ENCODE measurements around the gene MXD4.
"Not testable (repeated sequence)": the region's sequence is repeated elsewhere in the genome, so short reads cannot be mapped to it uniquely, and the experiment has no call there.

Gene MXD4

DNA sequence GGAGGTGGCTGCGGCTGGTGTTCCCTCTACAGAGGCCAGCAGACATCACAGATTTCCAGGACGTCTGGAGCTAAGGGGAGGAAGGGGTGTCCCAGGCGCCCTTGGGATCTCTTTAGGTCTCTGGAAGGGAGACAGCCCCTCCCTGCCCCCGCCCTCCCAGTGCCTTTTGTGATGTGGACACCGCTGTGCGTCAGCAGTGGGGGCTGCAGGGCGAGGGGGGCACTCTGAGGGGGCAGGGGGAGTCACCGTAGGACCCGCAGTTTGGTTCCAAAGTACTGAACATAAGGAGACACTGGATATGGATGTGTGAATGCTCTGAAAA, 25.6 kb upstream of the MXD4 start:
- H3K4me1 Mint-ChIP-seq: peaks cover 18 to 22% of the 10 kb centered on the region in 2 donors

GRCh38 chr4:2286904-2287593, 25.1 kb upstream of the MXD4 start:
- no peak overlapping the region for H3K4me3 Mint-ChIP-seq
- peaks cover 2 to 5% of the 10 kb centered on the region in 2 donors for H3K9me3 Mint-ChIP-seq
- DNase-seq (no peak), ATAC-seq (replicated peaks) (no peak)
- no peaks in the 10 kb centered on the region for H3K36me3 Mint-ChIP-seq
- H3K27ac Mint-ChIP-seq: no peak overlapping the region
- peaks cover 23 to 27% of the 10 kb centered on the region in 2 donors for H3K4me1 Mint-ChIP-seq
- H3K27me3 Mint-ChIP-seq: peaks cover 7 to 8% of the 10 kb centered on the region in 2 donors

More for the DNA sequence above, 25.6 kb upstream of the MXD4 start:
- peaks cover 2 to 5% of the 10 kb centered on the region in 2 donors for H3K9me3 Mint-ChIP-seq
- ATAC-seq (replicated peaks) (no peak), DNase-seq (no peak)
- no peak overlapping the region for H3K27ac Mint-ChIP-seq
- no peak overlapping the region for H3K4me3 Mint-ChIP-seq
- H3K27me3 Mint-ChIP-seq: peaks cover 11 to 12% of the 10 kb centered on the region in 2 donors
- no peaks in the 10 kb centered on the region for H3K36me3 Mint-ChIP-seq

GRCh38 chr4:2285613-2286381, 23.9 kb upstream of the MXD4 start:
- H3K9me3 Mint-ChIP-seq: peaks cover 2 to 5% of the 10 kb centered on the region in 2 donors
- H3K27ac Mint-ChIP-seq: no peak overlapping the region
- DNase-seq (no peak), ATAC-seq (replicated peaks) (no peak)
- H3K4me1 Mint-ChIP-seq: peaks cover 30 to 31% of the 10 kb centered on the region in 2 donors
- no peak overlapping the region for H3K4me3 Mint-ChIP-seq
- H3K36me3 Mint-ChIP-seq: no peaks in the 10 kb centered on the region
- peaks cover 4 to 5% of the 10 kb centered on the region in 2 donors for H3K27me3 Mint-ChIP-seq

- H3K4me3 Mint-ChIP-seq: no peak overlapping the region
Observed at GRCh38 chr4:2284934-2285612, 23.2 kb upstream of the MXD4 start.

DNA sequence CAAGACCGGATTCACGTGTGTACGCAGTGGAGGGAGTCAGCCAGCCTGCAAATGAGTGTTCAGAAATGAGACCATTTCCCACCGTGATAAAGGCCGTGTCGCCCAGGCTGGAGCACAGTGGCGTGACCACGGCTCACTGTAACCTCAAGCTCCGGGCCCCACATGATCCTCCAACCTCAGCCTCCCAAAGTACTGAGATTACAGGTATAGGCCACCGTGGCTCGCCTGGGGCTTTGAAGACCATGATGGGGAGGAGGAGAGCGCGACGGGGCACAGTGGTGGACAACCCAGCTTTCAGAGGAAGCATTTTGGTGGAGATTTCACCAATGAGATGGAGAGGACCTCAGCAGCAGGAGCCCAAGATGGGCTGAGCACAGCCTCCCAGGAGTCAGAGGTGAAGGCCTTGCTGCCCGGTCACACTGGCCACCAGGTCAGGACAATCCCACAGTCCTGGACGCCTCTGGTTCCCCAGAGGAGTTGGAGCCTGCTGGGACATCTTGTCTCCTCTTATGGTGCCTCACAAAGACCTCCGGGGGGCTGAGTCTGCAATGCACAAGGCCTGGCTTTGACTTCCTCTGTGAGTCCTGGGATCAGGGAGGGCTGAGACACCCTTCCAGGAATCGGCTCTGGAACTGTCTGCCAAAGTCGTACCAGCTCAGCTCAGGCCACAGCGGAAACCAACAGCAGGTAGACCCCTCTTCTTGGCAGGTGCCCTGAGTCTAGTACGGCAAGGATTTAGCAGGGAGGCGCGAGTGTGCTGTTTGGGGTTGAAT, 22.4 kb upstream of the MXD4 start:
- Mint-ChIP-seq H3K27me3 (peaks cover 3 to 5% of the 10 kb centered on the region in 2 donors), H3K27ac (no peak overlapping the region)
- ATAC-seq (replicated peaks): no peak

More at GRCh38 chr4:2284934-2285612, 23.2 kb upstream of the MXD4 start:
- peaks cover 24 to 25% of the 10 kb centered on the region in 2 donors for H3K4me1 Mint-ChIP-seq
- no peak overlapping the region for H3K27ac Mint-ChIP-seq
- H3K36me3 Mint-ChIP-seq: no peaks in the 10 kb centered on the region
- no peak for ATAC-seq (replicated peaks)
- peaks cover 2 to 5% of the 10 kb centered on the region in 2 donors for H3K9me3 Mint-ChIP-seq
- H3K27me3 Mint-ChIP-seq: peaks cover 3 to 5% of the 10 kb centered on the region in 2 donors
- DNase-seq: no peak

DNA sequence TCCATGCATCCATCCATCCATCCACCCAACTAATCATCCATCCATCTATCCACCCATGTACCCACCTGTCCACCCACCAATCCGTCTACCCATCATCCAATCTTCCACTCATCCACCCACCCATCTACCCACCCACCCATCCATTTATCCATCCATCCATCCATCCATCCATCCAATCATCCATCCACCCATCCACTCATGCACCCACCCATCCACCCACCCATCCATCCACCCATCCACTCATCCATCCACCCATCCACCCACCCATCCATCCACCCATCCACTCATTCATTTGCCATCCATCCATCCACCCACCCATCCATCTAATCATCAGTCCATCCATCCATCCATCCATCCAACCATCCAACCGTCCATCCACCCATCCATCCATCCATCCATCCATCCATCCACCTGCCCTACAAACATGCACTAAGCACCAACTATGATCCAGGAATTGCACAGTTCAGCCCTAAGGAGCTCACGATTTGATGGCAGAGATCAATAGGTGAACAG, 21.3 kb upstream of the MXD4 start:
- Mint-ChIP-seq H3K36me3 (no peaks in the 10 kb centered on the region), H3K27me3 (peaks cover 3 to 5% of the 10 kb centered on the region in 2 donors), H3K4me3 (no peak overlapping the region), H3K9me3 (peaks cover 2 to 5% of the 10 kb centered on the region in 2 donors), H3K27ac (no peak overlapping the region), H3K4me1 (peaks cover 21% of the 10 kb centered on the region in 2 donors)
- ATAC-seq (replicated peaks): no peak
- DNase-seq: no peak

More for the DNA sequence above, 22.4 kb upstream of the MXD4 start:
- Mint-ChIP-seq H3K4me1 (peaks cover 21% of the 10 kb centered on the region in 2 donors), H3K4me3 (no peak overlapping the region), H3K36me3 (no peaks in the 10 kb centered on the region), H3K9me3 (peaks cover 2 to 5% of the 10 kb centered on the region in 2 donors)
- no peak for DNase-seq

GRCh38 chr4:2281575-2282343, 19.9 kb upstream of the MXD4 start:
- H3K4me3 Mint-ChIP-seq: peak overlapping the region; percentile 9 to 27
- no peaks in the 10 kb centered on the region for H3K36me3 Mint-ChIP-seq
- H3K27me3 Mint-ChIP-seq: peaks cover 3 to 5% of the 10 kb centered on the region in 2 donors
- H3K27ac Mint-ChIP-seq: peak overlapping the region; percentile 90
- peaks cover 2 to 5% of the 10 kb centered on the region in 2 donors for H3K9me3 Mint-ChIP-seq
- DNase-seq: peak; percentile 72
- peaks cover 21% of the 10 kb centered on the region in 2 donors for H3K4me1 Mint-ChIP-seq
- peak; percentile 93 to 96 for ATAC-seq (replicated peaks)

GRCh38 chr4:2280531-2281300, 18.8 kb upstream of the MXD4 start:
- DNase-seq: no peak
- Mint-ChIP-seq H3K4me3 (no peak overlapping the region), H3K9me3 (peaks cover 2 to 5% of the 10 kb centered on the region in 2 donors), H3K27ac (peak overlapping the region; percentile 90), H3K27me3 (peaks cover 0 to 5% of the 10 kb centered on the region in 2 donors), H3K4me1 (peaks cover 21% of the 10 kb centered on the region in 2 donors), H3K36me3 (no peaks in the 10 kb centered on the region)
- ATAC-seq (replicated peaks): no peak

GRCh38 chr4:2277956-2278355, 16.0 kb upstream of the MXD4 start:
- no peaks in the 10 kb centered on the region for H3K27me3 Mint-ChIP-seq
- DNase-seq (no peak), ATAC-seq (replicated peaks) (no peak)
- H3K4me3 Mint-ChIP-seq: no peak overlapping the region
- peaks cover under 1% of the 10 kb centered on the region in 2 donors for H3K9me3 Mint-ChIP-seq
- no peak overlapping the region for H3K27ac Mint-ChIP-seq
- H3K36me3 Mint-ChIP-seq: no peaks in the 10 kb centered on the region
- H3K4me1 Mint-ChIP-seq: peaks cover 19 to 21% of the 10 kb centered on the region in 2 donors

GRCh38 chr4:2276581-2277325, 14.8 kb upstream of the MXD4 start:
- Mint-ChIP-seq H3K36me3 (no peaks in the 10 kb centered on the region), H3K4me1 (peaks cover 10 to 11% of the 10 kb centered on the region in 2 donors), H3K4me3 (no peak overlapping the region), H3K9me3 (no peaks in the 10 kb centered on the region), H3K27me3 (no peaks in the 10 kb centered on the region), H3K27ac (no peak overlapping the region)
- no peak for ATAC-seq (replicated peaks)
- no peak for DNase-seq

DNA sequence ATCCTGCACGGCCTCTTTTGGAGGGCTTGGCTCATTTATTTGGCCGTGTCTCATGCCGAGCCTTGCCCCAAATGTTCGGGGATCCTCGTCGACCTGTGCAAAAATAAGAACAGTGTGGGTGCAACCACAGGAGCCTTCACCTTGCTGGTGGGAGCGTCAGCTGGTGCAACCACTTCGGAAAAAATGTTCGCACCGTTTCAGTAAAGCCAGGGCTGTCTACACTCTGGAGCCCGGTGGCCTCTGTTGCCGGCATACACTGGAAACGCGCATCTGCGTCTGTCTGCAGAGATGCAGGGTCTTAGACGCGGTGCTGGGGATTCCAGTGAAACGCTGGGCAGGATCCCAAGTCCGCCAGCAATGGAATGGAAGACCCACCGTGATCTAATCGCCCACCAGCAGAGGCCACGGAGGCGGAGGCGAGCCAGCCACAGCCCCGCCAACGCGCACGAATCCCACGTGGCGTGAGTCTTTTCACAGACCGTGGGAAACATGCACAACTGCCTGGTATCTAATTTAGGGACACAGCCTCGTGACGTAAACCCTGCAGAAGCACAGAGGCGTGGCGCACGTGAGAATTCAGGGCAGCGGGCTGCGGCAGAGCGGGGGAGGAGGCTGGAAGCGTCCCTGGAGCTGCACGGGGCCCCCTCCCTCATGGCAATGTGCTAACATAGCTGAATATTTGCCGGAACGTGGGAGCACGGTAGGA, 13.8 kb upstream of the MXD4 start:
- Mint-ChIP-seq H3K4me3 (no peak overlapping the region), H3K36me3 (no peaks in the 10 kb centered on the region), H3K27me3 (no peaks in the 10 kb centered on the region), H3K27ac (no peak overlapping the region), H3K9me3 (no peaks in the 10 kb centered on the region), H3K4me1 (peaks cover 0 to under 1% of the 10 kb centered on the region in 2 donors)
- DNase-seq (no peak), ATAC-seq (replicated peaks) (no peak)

- not testable (repeated sequence) for DNase-seq; ATAC-seq (replicated peaks); H3K4me3 Mint-ChIP-seq; H3K36me3 Mint-ChIP-seq; H3K27ac Mint-ChIP-seq; H3K27me3 Mint-ChIP-seq; H3K9me3 Mint-ChIP-seq; H3K4me1 Mint-ChIP-seq
Observed at GRCh38 chr4:2275044-2275397, 13.1 kb upstream of the MXD4 start.

All from stimulated activated naive B cell treated with anti-CD40 and anti-IgM and Interleukin-4, amounts not matched to agents 10 μg/mL and 1 μg/mL and 100 μg/mL, for 72 hours (primary cell).